Activated effector memory CD4-positive, alpha-beta T cell treated with anti-CD3 and anti-CD28 coated beads, Interleukin-2, amount 50 U/mL, for 16 hours (primary cell): ENCODE data around the gene WRAP53.

Experiments
- DNase-seq: peaks from one replicate; pipeline ENCODE4 v3.0.0-alpha.2; 2020

Gene WRAP53

GRCh38 chr17:7747635-7748071 is 59.4 kb downstream of the WRAP53 start:
- DNase-seq = no peak

DNA sequence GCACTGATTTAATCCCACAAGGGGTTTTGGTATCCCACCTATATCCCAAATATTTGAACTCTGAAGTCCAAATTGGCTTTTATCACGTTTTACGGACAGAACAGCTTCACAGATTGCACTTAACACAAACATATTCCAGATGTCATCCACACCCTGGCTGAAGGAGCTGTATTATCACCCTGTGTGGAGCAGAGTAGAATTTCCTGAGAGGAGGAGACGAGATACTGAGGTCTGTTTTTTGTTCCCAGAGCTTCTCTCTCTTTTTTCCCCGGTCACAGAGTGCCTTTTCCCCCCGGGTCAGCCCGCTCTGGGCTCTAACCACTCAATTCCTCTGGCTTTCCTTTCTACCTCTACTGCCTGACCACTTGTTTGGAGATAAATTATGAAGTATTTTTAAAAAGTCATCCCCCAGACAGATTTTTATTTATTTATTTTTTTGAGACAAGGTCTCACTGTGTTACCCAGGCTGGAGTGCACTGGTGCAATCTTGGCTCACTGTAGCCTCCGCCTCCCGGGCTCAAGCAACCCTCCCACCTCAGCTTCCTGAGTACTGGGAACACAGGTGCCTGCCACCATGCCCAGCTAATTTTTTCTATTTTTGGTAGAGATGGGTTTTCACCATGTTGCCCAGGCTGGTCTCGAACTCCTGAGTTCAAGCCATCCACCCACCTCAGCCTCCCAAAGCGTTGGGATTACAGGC is 59.9 kb downstream of the WRAP53 start:
- no peak for DNase-seq

DNA sequence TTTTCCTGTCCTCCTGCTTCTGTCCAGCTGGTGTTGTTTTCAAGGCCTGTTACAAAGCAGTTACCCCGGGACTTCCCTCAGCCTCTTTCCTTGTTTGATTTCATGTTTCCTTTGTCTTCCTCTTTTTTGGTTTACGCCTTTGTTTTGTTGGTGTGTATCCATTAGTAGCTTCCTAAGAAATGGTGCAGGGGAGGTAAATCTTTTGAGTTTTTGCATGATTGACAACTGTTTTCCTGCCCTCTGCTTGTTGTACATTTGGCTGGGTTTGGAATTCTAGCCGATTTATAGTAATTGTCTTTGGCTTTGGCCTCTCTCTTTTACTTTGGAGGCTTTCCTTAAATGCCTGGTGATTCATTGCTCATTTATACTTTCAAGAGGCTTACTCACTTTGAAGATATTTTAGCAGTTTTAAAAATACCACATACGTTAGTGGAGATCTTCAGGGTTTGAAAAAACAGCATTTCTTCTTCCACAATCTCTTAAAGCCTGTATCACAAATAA is 62.1 kb downstream of the WRAP53 start:
- no peak for DNase-seq
